WTC11 (cell line): ENCODE measurements around the gene GYS2.

Source experiments
- CTCF ChIP-seq: fragments of 200-600 bp; IDR thresholded peaks from 2 replicates; pipeline ENCODE4 v1.8.0; 2022; ENCODE audit warnings: antibody characterized with exemption
- FOXK1 ChIP-seq: sonication (generic); formaldehyde crosslinking; IDR thresholded peaks from 2 replicates; pipeline ENCODE4 v1.8.0; 2022; ENCODE audit warnings: mild to moderate bottlenecking, moderate library complexity, missing genetic modification reagents
- GRHL2 ChIP-seq: fragments of 250-450 bp; sonication (Bioruptor Pico); IDR thresholded peaks from 2 replicates; pipeline ENCODE4 v1.8.0; 2022; ENCODE audit warnings: mild to moderate bottlenecking, moderate library complexity; ENCODE audit not compliant: insufficient replicate concordance, severe bottlenecking
- KAT7 ChIP-seq: sonication (generic); formaldehyde crosslinking; IDR thresholded peaks from 2 replicates; pipeline ENCODE4 v1.8.1; 2023; ENCODE audit warnings: missing genetic modification reagents, mild to moderate bottlenecking, borderline replicate concordance
- NR3C1 ChIP-seq: sonication (generic); formaldehyde crosslinking; conservative IDR thresholded peaks from 2 replicates; pipeline ENCODE4 v1.8.1; 2023; ENCODE audit warnings: low read depth, mild to moderate bottlenecking, missing genetic modification reagents
- SMAD4 ChIP-seq: sonication (generic); formaldehyde crosslinking; IDR thresholded peaks from 2 replicates; pipeline ENCODE4 v1.8.0; 2022; ENCODE audit warnings: mild to moderate bottlenecking, missing genetic modification reagents
- SP1 ChIP-seq: sonication (generic); formaldehyde crosslinking; conservative IDR thresholded peaks from 2 replicates; pipeline ENCODE4 v1.8.1; 2022; ENCODE audit warnings: missing genetic modification reagents
- USF2 ChIP-seq: sonication (generic); formaldehyde crosslinking; IDR thresholded peaks from 2 replicates; pipeline ENCODE4 v1.8.1; 2023; ENCODE audit warnings: mild to moderate bottlenecking, missing genetic modification reagents, moderate library complexity
- ZNF121 ChIP-seq: sonication (generic); formaldehyde crosslinking; IDR thresholded peaks from 2 replicates; pipeline ENCODE4 v1.8.0; 2023; ENCODE audit warnings: missing genetic modification reagents
- ZNF138 ChIP-seq: sonication (generic); formaldehyde crosslinking; conservative IDR thresholded peaks from 2 replicates; pipeline ENCODE4 v1.8.1; 2022; ENCODE audit warnings: mild to moderate bottlenecking, moderate library complexity, missing genetic modification reagents
- ZNF512 ChIP-seq: sonication (generic); formaldehyde crosslinking; IDR thresholded peaks from 2 replicates; pipeline ENCODE4 v1.8.1; 2022; ENCODE audit warnings: missing genetic modification reagents, borderline replicate concordance
- TF ChIP-seq, protein P1 (sequence below): sonication (generic); formaldehyde crosslinking; IDR thresholded peaks from 2 replicates; pipeline ENCODE4 v1.8.0; 2023; ENCODE audit warnings: mild to moderate bottlenecking, missing genetic modification reagents

GRCh38 chr12:21585485-21585884, 19.2 kb downstream of the GYS2 start:
- no peak for TF ChIP-seq KAT7
- TF ChIP-seq SP1 (CRISPR knock-in tag), result no peak
- TF ChIP-seq CTCF, result no peak
- no peak for TF ChIP-seq ZNF138 (CRISPR knock-in tag)
- no peak for TF ChIP-seq FOXK1 (CRISPR knock-in tag)
- TF ChIP-seq ZNF121 (CRISPR knock-in tag), result no peak
- TF ChIP-seq, protein P1, sequence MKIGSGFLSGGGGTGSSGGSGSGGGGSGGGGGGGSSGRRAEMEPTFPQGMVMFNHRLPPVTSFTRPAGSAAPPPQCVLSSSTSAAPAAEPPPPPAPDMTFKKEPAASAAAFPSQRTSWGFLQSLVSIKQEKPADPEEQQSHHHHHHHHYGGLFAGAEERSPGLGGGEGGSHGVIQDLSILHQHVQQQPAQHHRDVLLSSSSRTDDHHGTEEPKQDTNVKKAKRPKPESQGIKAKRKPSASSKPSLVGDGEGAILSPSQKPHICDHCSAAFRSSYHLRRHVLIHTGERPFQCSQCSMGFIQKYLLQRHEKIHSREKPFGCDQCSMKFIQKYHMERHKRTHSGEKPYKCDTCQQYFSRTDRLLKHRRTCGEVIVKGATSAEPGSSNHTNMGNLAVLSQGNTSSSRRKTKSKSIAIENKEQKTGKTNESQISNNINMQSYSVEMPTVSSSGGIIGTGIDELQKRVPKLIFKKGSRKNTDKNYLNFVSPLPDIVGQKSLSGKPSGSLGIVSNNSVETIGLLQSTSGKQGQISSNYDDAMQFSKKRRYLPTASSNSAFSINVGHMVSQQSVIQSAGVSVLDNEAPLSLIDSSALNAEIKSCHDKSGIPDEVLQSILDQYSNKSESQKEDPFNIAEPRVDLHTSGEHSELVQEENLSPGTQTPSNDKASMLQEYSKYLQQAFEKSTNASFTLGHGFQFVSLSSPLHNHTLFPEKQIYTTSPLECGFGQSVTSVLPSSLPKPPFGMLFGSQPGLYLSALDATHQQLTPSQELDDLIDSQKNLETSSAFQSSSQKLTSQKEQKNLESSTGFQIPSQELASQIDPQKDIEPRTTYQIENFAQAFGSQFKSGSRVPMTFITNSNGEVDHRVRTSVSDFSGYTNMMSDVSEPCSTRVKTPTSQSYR, result no peak
- TF ChIP-seq USF2 (CRISPR knock-in tag), result no peak
- no peak for TF ChIP-seq ZNF512 (CRISPR knock-in tag)
- no peak for TF ChIP-seq SMAD4 (CRISPR knock-in tag)
- TF ChIP-seq GRHL2 (CRISPR knock-in tag), result no peak
- TF ChIP-seq NR3C1 (CRISPR knock-in tag), result no peak
